Upper lobe of left lung (tissue), 4 donors: ENCODE results near the gene MAN1A1.

Source experiments
- CTCF ChIP-seq, 6 experiments: fragments of 450-650 bp in 4 of 6; fragments of 200-600 bp in 2 of 6; sonication (generic) in 2 of 6; IDR thresholded peaks; one replicate each; pipeline ENCODE4 v1.5.1; 2016 to 2019; ENCODE audit warnings: antibody characterized with exemption in 6 of 6
- POLR2AphosphoS5 ChIP-seq, 2 donors: sonication (generic); formaldehyde crosslinking; IDR thresholded peaks; one replicate each; pipeline ENCODE4 v1.5.1; 2017; ENCODE audit warnings: antibody characterized with exemption in 2 of 2

- TF ChIP-seq CTCF (IDR thresholded peaks at IDR 0.05) (no peak), POLR2AphosphoS5 (IDR thresholded peaks at IDR 0.05) (no peak)
Measured at GRCh38 chr6:119257726-119258125, 91.8 kb downstream of the MAN1A1 start.
